Stromal cell of bone marrow (primary cell): ENCODE results near the gene ZRANB3.

Experiments
- DNase-seq: peaks from one replicate; pipeline ENCODE4 v3.0.0-alpha.2; 2012; ENCODE audit warnings: low read depth

The ZRANB3 gene

DNA sequence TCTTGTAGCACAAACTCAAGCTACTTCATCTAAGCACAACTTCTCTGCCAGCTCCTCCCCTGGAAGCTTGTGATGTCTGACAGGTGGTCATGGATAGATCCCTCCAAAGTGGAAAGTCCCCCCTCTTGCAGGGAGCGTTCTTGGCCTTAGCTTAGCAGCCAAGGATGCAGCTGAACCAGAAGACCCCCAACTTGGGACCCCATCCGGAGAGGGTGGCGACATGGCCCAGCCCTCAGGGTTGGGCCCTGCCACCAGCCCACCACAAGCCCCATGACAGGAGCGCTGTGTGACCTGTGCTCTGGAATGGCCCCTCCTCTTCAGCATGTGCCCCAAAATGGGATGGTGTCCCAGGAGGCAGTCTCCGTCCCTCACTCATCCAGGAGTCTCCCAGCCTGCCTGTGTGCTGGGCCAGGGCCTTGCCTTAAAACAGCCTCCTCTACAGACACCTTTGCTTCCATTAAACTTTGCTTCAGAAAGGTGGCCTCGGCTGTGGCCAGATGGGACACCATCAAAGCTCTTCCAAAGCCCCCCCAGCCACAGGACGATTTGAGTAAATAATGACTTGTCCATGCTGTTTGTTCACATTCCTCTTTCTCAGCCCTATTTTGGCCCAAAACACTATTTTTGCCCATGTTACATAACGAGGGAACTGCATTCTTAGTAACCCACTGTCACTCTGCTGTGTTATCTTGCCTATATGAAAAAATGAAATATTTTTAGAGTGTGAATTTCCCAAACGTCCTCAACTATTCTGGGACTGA, 356.8 kb downstream of the ZRANB3 start:
- DNase-seq: no peak

DNA sequence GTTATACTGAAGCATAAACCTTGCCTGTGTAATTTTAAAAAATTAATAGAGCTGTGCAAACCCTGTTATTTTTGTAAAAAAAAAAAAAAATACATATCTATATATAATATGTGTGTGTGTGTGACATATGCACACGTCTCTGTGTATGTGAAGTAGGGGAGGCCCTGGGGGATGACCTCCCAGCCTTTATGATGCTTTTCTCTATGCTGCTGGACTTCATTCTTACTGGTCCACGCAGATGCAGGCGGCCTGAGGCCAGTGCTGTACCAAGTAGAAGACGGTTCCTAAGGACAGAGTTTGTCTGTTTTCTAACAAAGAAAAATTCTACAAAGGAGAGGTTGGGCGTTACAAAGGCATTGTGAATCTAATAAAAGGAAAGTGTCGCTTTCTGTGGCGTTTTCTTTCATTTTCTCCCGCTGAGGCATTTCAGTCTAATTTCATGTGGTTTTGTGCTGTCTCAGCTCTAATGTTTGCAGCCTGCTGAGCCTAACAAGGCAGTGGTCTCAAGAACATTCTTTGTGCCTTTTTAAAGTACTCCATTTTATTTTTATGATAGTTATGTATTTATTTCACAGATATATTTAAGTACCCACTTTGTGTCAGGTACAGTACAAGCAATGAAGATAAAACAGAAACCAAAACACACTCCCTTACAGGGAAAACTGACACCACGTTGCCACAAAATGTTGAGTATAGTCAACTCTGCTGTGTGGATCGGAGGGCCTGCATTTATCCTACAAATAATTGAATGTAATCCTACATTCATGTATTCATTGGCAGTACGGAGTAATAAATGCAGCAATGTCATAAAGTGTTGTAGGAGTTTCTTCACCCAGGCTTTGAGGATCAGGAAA, 360.9 kb downstream of the ZRANB3 start:
- DNase-seq: no peak

DNA sequence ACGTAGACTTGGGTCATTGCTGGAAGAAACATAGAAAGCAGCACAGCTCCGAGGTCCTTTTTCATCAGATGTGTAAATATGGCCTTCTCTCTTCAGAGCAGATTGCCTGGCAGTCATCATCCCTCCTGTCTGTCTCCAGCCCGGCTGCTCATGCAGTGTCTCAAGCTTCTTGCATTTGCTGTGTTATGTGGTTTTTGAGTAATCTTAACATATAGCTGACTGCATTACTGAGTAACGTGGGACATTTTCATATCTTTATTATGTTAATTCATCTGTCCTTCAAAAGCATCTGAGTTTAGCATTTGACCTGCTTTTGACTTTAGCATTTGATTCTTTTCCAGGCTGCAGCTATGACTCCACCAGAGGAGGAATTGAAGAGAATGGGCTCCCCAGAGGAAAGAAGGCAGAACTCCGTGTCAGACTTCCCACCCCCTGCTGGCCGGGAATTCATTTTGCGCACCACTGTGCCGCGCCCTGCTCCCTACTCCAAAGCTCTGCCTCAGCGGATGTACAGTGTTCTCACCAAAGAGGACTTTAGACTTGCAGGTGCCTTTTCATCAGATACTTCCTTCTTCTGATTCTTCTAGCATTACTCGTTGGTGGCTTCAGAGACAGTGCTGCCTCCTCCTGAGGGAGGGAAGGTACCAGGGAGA, 362.7 kb downstream of the ZRANB3 start:
- DNase-seq: no peak

DNA sequence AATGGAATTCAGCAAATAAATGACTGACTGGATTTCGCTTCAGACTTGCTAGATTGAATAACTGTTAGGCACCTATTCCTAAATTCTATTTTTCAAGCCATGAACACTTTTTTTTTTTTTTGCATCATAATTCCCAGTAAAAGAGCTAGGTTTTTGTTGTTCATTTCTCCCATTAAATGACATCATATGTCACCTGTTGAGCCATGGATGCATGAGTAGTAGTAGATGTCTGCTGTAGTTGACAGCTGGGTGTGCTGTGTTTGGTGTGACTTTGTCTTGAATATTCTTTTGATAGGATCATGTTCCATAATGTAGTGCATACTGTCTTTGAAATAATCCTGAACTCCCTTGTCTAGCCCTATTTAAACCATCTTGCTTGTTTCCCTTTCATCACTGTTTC, 363.7 kb downstream of the ZRANB3 start:
- no peak for DNase-seq

DNA sequence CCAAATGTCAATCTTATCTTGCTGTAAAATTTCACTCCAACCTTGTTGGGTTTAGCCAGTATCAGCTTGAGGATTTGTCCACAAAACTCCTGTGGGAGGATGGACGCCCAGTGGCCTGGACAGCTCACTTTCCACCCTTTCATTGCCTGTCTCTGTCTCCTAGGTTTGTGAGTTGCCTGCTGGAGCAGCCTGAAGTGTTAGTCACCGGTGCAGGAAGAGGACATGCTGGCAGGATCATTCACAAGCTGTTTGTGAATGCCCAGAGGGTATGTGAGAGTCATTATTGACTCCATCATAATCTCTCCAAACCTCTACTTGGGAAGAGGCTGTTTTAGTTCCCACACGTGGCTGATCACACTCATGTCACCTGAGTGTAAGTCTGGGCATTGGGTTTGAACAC, 366.6 kb downstream of the ZRANB3 start:
- peak; percentile 47 for DNase-seq

DNA sequence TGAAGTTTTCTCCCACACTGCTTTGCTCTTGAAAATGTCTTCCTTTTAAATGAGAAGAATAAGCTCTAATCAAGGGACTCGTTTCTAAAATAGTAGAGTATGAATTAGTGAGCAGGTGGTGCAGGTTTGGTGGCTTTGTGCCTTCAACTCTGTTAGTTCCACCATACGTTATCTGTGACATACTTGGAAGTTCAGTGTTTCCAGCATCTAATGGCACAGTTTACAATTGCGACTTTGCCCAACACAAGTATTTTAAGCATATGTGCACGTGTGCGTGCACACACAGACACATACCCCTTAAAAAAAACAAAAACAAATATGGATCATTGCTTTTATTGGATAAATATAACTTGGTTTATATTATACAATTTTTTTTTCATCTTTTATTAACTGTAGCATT, 367.1 kb downstream of the ZRANB3 start:
- DNase-seq: no peak

DNA sequence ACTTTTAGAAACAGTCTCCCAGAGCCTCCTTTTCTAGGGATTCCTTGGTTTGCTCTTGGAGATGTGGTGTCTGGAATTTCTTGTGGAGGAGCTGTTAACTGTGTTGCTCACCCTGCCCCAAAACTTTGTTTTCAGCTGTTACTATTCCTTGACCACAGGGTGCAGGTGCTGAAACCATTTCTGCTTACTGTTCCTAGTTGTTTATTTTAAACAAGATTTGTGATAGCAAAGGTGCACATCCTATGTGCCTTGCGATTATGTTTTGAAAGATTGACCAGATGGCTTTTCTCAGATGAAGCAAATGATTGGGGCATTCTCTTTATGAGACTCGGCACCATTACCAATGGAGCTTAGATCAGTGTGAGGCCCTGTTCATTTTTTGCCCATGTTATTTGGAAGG, 367.7 kb downstream of the ZRANB3 start:
- no peak for DNase-seq

DNA sequence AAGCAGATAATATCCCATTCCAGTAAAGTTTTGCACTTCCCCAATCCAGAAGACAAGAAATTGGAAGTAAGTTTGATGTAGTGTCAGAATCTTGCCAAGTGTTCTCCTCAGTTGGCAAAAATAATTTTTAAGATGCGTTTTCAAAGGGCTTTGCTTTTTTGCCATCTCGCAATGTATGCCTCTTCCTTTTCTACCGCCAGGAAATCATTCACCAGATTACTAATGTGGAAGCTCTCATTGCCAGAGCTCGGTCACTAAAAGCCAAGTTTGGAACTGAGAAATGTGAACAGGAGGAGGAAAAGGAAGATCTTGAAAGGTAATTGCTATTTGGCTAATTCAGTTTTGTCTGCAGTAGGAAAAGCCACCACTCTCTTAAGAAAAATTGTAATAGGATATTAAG, 368.2 kb downstream of the ZRANB3 start:
- no peak for DNase-seq

DNA sequence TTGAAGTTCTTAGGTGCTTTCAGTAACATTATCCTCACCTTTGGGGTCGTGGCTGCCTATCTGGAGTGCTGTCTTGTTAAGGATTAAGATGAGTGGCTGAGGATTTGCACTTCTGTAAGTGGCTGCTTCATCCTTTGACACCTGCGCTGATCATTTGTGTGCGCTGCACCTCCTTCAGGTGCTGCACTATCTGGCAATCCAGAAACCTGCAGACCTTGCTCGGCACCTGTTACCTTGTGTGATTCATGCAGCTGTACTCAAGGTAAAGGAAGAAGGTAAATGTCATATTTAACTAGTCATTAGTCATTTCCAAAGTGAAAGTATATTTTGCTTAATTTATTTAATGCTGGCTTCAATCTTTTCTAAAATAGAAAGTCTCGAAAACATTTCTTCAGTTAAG, 368.6 kb downstream of the ZRANB3 start:
- no peak for DNase-seq

DNA sequence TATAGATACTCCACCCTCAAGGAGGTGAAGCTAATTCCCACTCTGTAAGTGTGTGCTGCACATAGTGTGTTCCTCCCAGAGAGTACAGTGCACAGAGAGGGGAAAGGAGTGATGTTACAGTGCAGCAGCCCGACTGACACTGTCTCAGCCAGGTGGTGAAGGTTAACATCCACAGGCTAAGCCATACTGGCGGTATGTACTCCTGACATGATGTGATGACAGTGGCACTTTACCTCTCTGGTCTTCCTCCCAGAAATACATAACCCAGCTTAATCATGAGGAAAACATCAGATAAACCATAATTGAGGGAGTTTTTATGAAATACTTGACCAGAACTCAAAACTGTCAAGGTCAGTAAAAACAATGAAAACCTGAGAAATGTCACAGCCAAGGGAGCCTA, 371.8 kb downstream of the ZRANB3 start:
- DNase-seq: no peak

DNA sequence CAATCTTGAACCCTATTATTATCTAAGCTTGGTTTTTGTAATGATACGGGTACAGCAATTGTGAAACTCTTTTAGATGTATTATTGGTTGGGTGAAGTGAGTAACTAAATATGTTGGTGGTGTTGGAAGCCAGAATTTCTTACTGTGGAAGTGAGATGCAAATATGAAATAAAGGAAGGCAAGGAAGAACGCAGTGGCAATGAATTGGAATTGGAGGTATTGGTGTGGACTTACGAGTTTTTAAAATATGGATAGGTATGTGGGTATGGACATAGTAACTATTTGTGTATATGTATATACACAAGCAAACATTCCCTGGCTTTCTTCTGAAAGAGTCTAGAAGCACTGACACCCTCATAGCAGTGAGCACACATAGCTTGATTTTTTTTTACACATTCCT, 373.2 kb downstream of the ZRANB3 start:
- DNase-seq: no peak

DNA sequence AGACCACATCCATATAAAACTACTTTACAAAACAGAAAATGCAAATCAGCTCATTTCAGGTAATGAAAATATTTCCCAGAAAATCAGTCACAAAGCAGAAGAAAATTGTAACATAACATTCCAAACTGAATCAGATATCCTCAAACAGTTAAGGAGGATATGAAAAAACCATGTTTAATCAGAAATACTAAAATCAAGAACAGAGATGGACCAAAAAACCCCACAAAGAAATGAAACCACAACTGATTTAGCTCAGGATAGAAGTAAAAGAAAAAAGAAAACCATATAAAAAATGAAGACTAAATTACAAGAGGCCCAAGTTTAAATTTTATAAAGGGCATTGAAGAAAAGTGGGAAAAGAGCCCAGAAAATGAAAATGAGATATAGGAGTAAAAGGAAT, 376.1 kb downstream of the ZRANB3 start:
- DNase-seq: no peak

DNA sequence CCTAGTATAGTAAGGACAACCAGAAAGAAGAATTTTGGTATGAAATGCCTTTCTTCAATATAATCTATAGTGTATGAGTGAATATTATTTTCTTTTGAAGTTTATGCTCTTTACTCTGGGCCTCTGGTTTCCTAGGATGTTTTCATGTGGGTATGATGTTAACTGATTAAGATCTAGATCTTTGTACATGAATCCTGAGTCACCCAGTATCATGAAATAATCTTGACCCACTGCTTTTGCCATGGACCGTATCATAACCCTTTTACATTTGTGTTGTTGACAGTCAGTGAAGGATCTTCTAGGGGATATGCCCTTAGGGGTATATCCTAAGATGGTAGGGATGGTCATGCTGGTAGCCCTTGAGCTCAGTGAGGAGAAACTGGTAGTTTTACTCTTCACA, 378.7 kb downstream of the ZRANB3 start:
- no peak for DNase-seq

DNA sequence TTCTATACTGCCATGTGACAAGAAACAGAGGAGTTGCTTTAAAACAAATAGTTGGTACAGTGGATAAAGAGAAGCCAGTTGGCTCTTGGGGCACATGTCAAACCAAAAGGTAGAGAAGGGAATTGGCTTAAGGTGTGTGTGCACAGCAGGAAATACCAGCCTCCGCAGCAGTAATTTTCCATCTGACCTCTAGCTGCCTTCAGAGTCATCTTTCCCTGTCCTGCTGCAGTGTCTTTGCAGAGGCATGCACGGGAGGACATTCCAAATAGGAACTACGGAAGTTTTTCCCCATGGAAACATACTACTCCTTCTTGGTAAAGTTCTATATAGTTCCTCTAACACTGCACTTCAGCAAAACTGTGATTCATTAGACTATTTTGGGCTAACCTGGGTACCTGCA, 379.4 kb downstream of the ZRANB3 start:
- DNase-seq: no peak

DNA sequence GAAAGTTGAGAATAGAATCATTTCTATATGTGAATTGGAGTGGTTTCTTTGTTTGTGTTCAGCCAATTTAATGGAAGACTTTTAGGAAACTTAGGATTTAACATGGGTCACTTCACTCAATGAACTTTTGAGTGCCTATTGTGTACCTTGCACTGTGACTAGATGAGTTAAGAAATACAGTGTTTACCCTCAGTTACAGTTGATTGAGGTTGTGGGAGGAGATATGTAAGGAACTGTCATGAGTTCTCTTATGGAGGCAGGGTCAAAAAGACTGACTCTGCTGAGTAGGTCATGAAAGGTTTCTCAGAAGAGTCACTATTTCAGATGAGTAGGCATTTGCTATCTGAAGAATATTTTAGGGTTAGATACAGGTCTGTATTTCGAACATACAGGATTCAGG, 380.3 kb downstream of the ZRANB3 start:
- no peak for DNase-seq

DNA sequence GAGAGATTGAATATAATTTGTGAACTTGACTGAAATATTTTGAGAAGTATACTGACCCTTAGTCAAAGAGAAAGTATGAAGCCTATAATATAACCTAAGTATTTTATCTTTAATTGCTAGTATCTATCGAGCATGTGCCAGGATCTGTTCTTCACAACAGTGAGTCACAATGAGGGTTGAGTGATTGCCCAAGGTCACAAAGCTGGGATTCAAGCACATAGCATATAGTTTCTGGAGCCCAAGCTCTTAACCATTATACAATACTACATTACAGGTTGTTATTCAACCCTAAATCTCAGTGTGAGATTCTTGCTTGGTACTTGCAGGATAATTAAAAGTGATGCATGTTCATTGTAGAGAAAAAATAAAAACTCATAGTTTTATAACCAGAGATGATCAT, 381.8 kb downstream of the ZRANB3 start:
- DNase-seq: no peak

DNA sequence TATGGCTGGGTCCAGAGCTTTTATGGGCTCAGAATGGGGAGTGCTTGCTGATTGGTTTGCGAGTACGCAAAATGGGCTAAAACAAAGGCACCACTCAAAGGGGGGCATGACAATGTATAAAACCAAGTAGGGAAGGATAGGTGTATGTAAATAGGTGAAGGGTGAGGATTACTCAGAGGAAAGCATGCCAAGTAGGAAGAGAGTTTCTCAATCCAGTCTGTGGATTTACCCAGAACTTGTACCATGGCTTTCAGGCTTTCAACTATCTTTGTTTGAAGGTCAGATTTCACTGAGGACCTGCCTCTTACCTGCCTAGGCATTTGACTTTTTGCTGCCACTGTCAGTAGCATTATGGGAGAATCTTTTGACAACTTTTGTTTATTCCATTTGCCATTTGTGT, 386.7 kb downstream of the ZRANB3 start:
- no peak for DNase-seq

DNA sequence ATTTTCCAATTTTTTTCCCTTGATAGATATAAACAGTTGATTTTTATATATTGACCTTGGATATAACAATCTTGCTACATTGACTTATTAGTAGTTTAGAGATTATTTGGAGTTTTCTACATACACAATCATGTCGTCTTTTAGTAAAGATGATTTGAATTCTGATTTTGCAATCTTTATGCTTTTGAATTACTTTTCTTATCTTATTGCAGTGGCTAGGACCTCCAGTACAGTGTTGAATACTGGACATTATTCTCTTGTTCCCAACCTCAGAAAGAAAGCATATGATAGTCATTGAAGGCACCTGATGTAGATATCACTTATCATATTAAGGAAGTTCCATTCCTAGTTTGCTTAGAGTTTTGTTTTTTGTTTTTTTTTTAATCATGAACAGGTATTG, 388.7 kb downstream of the ZRANB3 start:
- DNase-seq: no peak

DNA sequence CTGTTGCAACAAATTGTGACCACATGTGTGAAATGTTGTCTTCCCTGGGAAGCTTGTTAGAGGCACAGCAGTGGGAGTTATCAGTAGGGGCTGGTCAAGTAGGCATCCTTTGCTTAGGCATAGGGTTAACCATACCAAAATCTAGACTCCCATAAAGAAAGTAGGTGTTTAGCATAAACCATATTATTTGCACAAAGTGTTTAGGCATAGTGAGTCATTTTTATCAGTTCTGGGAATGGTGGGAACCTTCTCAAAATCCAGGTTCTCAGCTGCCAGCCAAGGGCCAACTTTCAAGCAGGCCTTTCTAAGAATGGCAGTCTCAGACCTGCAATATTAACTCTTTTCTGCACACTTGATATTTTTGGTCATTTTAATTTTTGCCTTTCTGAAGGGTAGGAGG, 390.4 kb downstream of the ZRANB3 start:
- no peak for DNase-seq

DNA sequence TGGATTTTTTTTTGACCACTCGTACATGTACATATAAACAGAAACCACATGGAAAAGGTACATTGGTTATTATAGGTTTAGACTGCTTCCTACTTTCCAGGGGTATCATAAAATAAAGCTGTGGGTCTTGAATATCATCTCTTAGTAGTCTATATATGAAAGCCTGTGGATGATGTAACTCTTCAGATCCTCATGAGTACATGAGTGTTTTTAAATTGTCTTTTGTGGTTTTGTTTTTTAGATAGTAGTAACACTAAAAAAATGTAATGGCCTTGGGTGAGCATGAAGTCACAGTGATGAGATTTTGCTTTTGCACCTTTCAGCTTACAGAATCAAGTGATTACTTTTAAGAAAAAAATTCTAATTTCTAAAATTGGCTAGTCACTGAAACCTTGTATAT, 398.7 kb downstream of the ZRANB3 start:
- peak; percentile 6 for DNase-seq

DNA sequence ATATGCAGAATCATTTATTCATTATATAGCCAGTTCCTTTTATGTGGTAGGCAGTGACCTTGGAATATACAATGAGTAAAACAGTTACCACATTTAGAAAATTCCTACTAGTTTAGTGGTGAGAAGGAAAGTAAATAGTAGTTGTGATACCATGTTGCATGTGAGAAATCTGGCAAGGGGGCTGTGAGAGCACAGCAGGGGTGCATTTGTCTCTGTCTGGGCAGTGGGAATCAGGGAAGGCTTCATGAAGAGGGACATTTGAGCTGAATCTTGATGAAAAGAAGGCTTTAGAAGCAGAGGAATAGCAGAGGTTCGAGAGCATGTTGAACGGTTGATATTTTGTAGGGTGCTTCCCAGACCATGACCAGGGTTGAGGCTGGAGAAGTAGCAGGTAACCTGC, 400.3 kb downstream of the ZRANB3 start:
- DNase-seq: no peak

DNA sequence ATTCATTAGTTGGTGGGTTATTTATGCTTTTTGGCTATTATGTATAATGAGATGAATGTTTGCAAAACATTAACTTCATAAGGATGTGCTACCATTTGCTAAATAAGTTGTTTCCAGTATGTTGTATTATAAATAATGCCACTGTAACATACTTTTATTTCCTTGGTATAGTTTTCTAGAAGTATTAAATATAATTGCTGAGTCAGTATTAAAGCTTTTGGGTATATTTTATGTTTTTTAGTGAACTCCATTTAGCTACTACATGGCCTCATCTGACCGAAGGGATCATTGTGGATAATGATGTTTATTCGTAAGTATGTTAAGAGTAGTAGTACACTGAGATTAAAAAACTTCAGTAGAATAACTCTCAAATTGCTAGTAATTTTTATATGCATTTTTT, 405.1 kb downstream of the ZRANB3 start:
- no peak for DNase-seq
